K562 (cell line): ENCODE data around the gene ATRIP. TPM values are rescaled to one million over a fixed set of nuclear protein-coding genes. Genes with fewer than 3 reads are reported as not detected.
A peak's percentile ranks its signal among the peaks of the same experiment; 100 is the strongest.

Experiments used
- ATAC-seq: fragments of 200-7000 bp; cut with Tn5 transposase; 3 replicates; pipeline ENCODE4 v1.9.1; 2020; ENCODE audit warnings: moderate library complexity
- BruUV-seq: library from RNA; stranded (reverse); fragments of 400-500 nt; replicated peaks from 2 replicates; lab custom pipeline; 2021; lab: Mats Ljungman, UMichigan
- CTCF ChIA-PET: fragments of 300-600 bp; formaldehyde crosslinking; extraction: SDS; loops from one replicate; lab custom pipeline; 2021; ENCODE audit warnings: low intra/inter-chr PET ratio; lab: Yijun Ruan, JAX
- POLR2A ChIA-PET: fragments of 300-600, 350-650 bp; sonication (Branson Sonifier 250); formaldehyde crosslinking; extraction: SDS; loops from one replicate; lab custom pipeline; 2021; ENCODE audit warnings: antibody characterized with exemption, inconsistent platforms; lab: Yijun Ruan, JAX
- DNase-seq, 4 experiments: peaks; one replicate each; pipeline versions ENCODE4 v3.0.0 to v3.0.0-alpha.2; 2011 to 2018; ENCODE audit warnings: low spot score in 3 of 4, mixed read lengths in 3 of 4; ENCODE audit errors: extremely low read depth in 1 of 4
- FAIRE-seq: peaks from 2 replicates; lab custom pipeline; 2011; peaks lifted over from hg19 to GRCh38; lab: Jason Lieb, UNC
- H2AFZ ChIP-seq: 2 replicates; pipeline ENCODE4 v1.6.0; 2011; ENCODE audit warnings: low read depth, low read length, control low read depth, inconsistent platforms
- H3K27ac ChIP-seq: fragments of 200-600 bp; 3 replicates; pipeline ENCODE4 v1.8.0; 2011; ENCODE audit warnings: low read depth, mild to moderate bottlenecking, control low read depth, inconsistent platforms, low read length, moderate library complexity, mixed read lengths; ENCODE audit errors: extremely low read depth
- H3K27me3 ChIP-seq, 2 experiments: fragments of 300-600 bp in 1 of 2; 2 replicates in 1 of 2; 3 replicates in 1 of 2; pipeline versions ENCODE4 v1.6.0 to v1.8.0; 2011; ENCODE audit warnings: inconsistent platforms in 2 of 2, low read length in 2 of 2, mild to moderate bottlenecking in 1 of 2, mixed read lengths in 1 of 2, moderate library complexity in 1 of 2; ENCODE audit not compliant: control insufficient read depth in 2 of 2, insufficient read depth in 2 of 2
- H3K36me3 ChIP-seq: fragments of 300-600 bp; 3 replicates; pipeline ENCODE4 v1.8.0; 2011; ENCODE audit warnings: mild to moderate bottlenecking, low read length, inconsistent platforms; ENCODE audit not compliant: control insufficient read depth, insufficient read depth
- H3K4me1 ChIP-seq, 2 experiments: fragments of 200-600 bp in 1 of 2; replicated peaks in 1 of 2; 2 replicates in 1 of 2; 3 replicates in 1 of 2; pipeline versions ENCODE4 v1.5.1 to v1.8.0; 2011; ENCODE audit warnings: inconsistent platforms in 2 of 2, low read length in 2 of 2, mild to moderate bottlenecking in 1 of 2, mixed read lengths in 1 of 2, moderate library complexity in 1 of 2; ENCODE audit not compliant: control insufficient read depth in 2 of 2, insufficient read depth in 2 of 2
- H3K4me2 ChIP-seq: 2 replicates; pipeline ENCODE4 v1.6.1; 2011; ENCODE audit warnings: low read length, control low read depth, inconsistent platforms, mixed read lengths; ENCODE audit not compliant: insufficient read depth
- H3K4me3 ChIP-seq: fragments of 200-600 bp; sonication (generic), shearing (Covaris generic); 2 replicates; pipeline ENCODE4 v1.5.1; 2016; ENCODE audit warnings: control low read depth, inconsistent platforms
- H3K79me2 ChIP-seq: fragments of 200-600 bp; 3 replicates; pipeline ENCODE4 v1.8.0; 2011; ENCODE audit warnings: low read length, inconsistent platforms; ENCODE audit not compliant: control insufficient read depth, insufficient read depth
- H3K9ac ChIP-seq, 2 experiments: 2 replicates each; pipeline versions ENCODE4 v1.6.0 to v1.6.1; 2011; ENCODE audit warnings: low read depth in 2 of 2, low read length in 2 of 2, control low read depth in 1 of 2, inconsistent platforms in 1 of 2, mild to moderate bottlenecking in 1 of 2, mixed read lengths in 1 of 2; ENCODE audit not compliant: insufficient read depth in 1 of 2
- H3K9me1 ChIP-seq: one replicate; pipeline ENCODE4 v1.6.0; 2011; ENCODE audit warnings: inconsistent platforms, mild to moderate bottlenecking, low read length, moderate library complexity; ENCODE audit not compliant: control insufficient read depth, insufficient read depth
- H3K9me3 ChIP-seq: replicated peaks from 2 replicates; pipeline ENCODE4 v1.5.1; 2011; ENCODE audit warnings: low read depth, low read length, inconsistent platforms; ENCODE audit not compliant: control insufficient read depth, insufficient read depth
- H4K20me1 ChIP-seq: replicated peaks from 2 replicates; pipeline ENCODE4 v1.6.1; 2011; ENCODE audit warnings: low read length, inconsistent platforms, mixed read lengths; ENCODE audit not compliant: control insufficient read depth, insufficient read depth
- BMI1 ChIP-seq: fragments of 150-350 bp; IDR thresholded peaks from 2 replicates; pipeline ENCODE4 v1.6.1; 2014; ENCODE audit warnings: low read length
- HNRNPH1 ChIP-seq: fragments of 200-400 bp; formaldehyde crosslinking; optimal IDR thresholded peaks from 2 replicates; pipeline ENCODE3; 2017; ENCODE audit warnings: low read depth, mild to moderate bottlenecking, low read length, moderate library complexity
- RBM14 ChIP-seq: fragments of 200-400 bp; formaldehyde crosslinking; IDR thresholded peaks from 2 replicates; pipeline ENCODE4 v1.6.1; 2018; ENCODE audit warnings: low read depth, mild to moderate bottlenecking, low read length, moderate library complexity, borderline replicate concordance; ENCODE audit not compliant: insufficient read depth
- SIN3A ChIP-seq, 2 experiments: fragments of 150-350 bp in 1 of 2; IDR thresholded peaks; 2 replicates each; pipeline ENCODE4 v1.6.1; 2011 to 2016; ENCODE audit warnings: borderline replicate concordance in 2 of 2, low read depth in 2 of 2, low read length in 2 of 2, mild to moderate bottlenecking in 2 of 2, moderate library complexity in 2 of 2; ENCODE audit not compliant: control insufficient read depth in 1 of 2
- SMAD4 ChIP-seq: fragments of 250-450 bp; sonication (Bioruptor Pico); conservative IDR thresholded peaks from 2 replicates; pipeline ENCODE4 v1.8.0; 2021; ENCODE audit warnings: inconsistent platforms, mild to moderate bottlenecking, moderate library complexity
- ZBTB40 ChIP-seq, 2 experiments: fragments of 450-650 bp in 1 of 2; sonication (generic) in 1 of 2; formaldehyde crosslinking in 1 of 2; IDR thresholded peaks; 2 replicates each; pipeline versions ENCODE4 v1.7.1 to v1.9.0; 2016 to 2022; ENCODE audit warnings: inconsistent platforms in 1 of 2, mild to moderate bottlenecking in 1 of 2, missing genetic modification reagents in 1 of 2
- ZNF395 ChIP-seq: fragments of 200-800 bp; sonication (Bioruptor generic); IDR thresholded peaks from 2 replicates; pipeline ENCODE4 v1.6.1; 2017; ENCODE audit warnings: missing genetic modification characterization, missing compliant biosample characterization
- ZNF75A ChIP-seq: fragments of 450-650 bp; formaldehyde crosslinking; IDR thresholded peaks from 2 replicates; pipeline ENCODE4 v1.4.0; 2020; ENCODE audit warnings: mild to moderate bottlenecking
- WGBS: fragments of 100-300 bp; shearing (Covaris generic); methylation state at CpG from one replicate; pipeline ENCODE4 v1.1.6; 2016; ENCODE audit warnings: low coverage, mixed read lengths; ENCODE audit not compliant: insufficient coverage; ENCODE audit errors: missing lambda C conversion rate; 5-methylcytosine and 5-hydroxymethylcytosine counted together
- in situ Hi-C: fragments of 300-500 bp; cut with MboI; formaldehyde crosslinking; loops from 4 replicates; pipeline ENCODE4 v1.15.0; 2018; ENCODE audit warnings: inconsistent platforms, mixed read lengths
- intact Hi-C: fragments of 100-400 bp; cut with micrococcal nuclease; formaldehyde crosslinking; loops from 2 replicates; pipeline ENCODE4 v1.14.2; 2022
- polyA plus RNA-seq, 8 experiments: library from polyadenylated mRNA; depleted of rRNA in 4 of 8; stranded (reverse) in 5 of 8; unstranded in 3 of 8; fragments of >200 nt; fragmentation: Nextera tagmentation in 2 of 8; fragmentation: Illumina TruSeq in 1 of 8; extraction: Ambion mirVana in 2 of 8; extraction: Trizol in 1 of 8; gene quantifications; 2 replicates each; pipeline versions ENCODE4 v1.2.1 to v1.2.3, GENCODE V29; 2011 to 2014; ENCODE audit warnings: inconsistent platforms in 1 of 8, missing spikeins in 1 of 8
- total RNA-seq, 7 experiments: library from RNA; depleted of rRNA in 6 of 7; stranded (reverse); fragments of >200 nt in 6 of 7; fragmentation: Illumina TruSeq in 2 of 7; extraction: Trizol in 2 of 7; gene quantifications; 2 replicates each; pipeline versions ENCODE4 v1.2.1 to v1.2.3, GENCODE V29; 2011 to 2021; ENCODE audit warnings: low replicate concordance in 1 of 7
- TF ChIP-seq, protein P1 (sequence below): fragments of 250-450 bp; sonication (Bioruptor Pico); IDR thresholded peaks from 2 replicates; pipeline ENCODE4 v1.9.0; 2021; ENCODE audit warnings: mild to moderate bottlenecking

Gene ATRIP
- total and polyA plus RNA-seq, 9 of the 15 experiments (the other 6 are each of a cell fraction or from before 2014, with no cell fraction given): 1.7 to 15.7 (median 10.5) TPM

GRCh38 chr3:48472923-48473616, 26.5 kb downstream of the ATRIP start:
- no peaks in the 10 kb centered on the region for H4K20me1 ChIP-seq
- peaks cover 24% of the 10 kb centered on the region for H3K79me2 ChIP-seq
- peaks cover 5 to 42% of the 10 kb centered on the region in 2 experiments; a peak in 4 of 5 replicates for H3K4me1 ChIP-seq
- peak; percentile 97 for FAIRE-seq
- peak overlapping the region; percentile 94 for H3K4me2 ChIP-seq
- peak overlapping the region; percentile 90 to 94 for H3K9ac ChIP-seq
- intact Hi-C loops (loop anchor here (2.0 kb wide), 1 partner anchor 34 kb away; no protein-coding TSS in a partner anchor), in situ Hi-C loops (no loop called here)
- peak overlapping the region; percentile 46 for H3K4me3 ChIP-seq
- H2AFZ ChIP-seq: peak overlapping the region; percentile 99
- ChIA-PET POLR2A (interaction anchor here (0.6 to 2.5 kb wide), 12 partner anchors 11 to 179 kb away, joined by 3 to 7 read pairs (median 4); partner anchors contain the start of genes ATRIP, CCDC51, SHISA5 and SLC26A6), CTCF (no interaction called here)
- no TSS peak for BruUV-seq
- peak; percentile 91 to 93 (median 92) for DNase-seq
- H3K27me3 ChIP-seq: no peaks in the 10 kb centered on the region
- H3K36me3 ChIP-seq: peaks cover 18% of the 10 kb centered on the region; the same call in 1 of the 3 replicates
- no peaks in the 10 kb centered on the region for H3K9me1 ChIP-seq
- H3K9me3 ChIP-seq: no peaks in the 10 kb centered on the region
- 3% methylated on average over 10 of the region's 17 CpGs for WGBS
- ATAC-seq: peak; percentile 96
- H3K27ac ChIP-seq: peak overlapping the region; percentile 99
- no peak for TF ChIP-seq ZNF75A
- TF ChIP-seq RBM14: no peak
- TF ChIP-seq ZNF395 (CRISPR knock-in tag): no peak
- 0 out of 4 replicates have a peak, but pooled peaks of 1 of the 2 experiments have one; percentile 68 for TF ChIP-seq SIN3A (IDR thresholded peaks at IDR 0.05; ENCODE audit: borderline replicate concordance in 2 of 2, control insufficient read depth in 1 of 2, low read depth in 2 of 2, low read length in 2 of 2)
- peak; percentile 46; the same call in 1 of the 2 replicates for TF ChIP-seq ZBTB40 (IDR thresholded peaks at IDR 0.05)
- TF ChIP-seq ZBTB40 (CRISPR knock-in tag; IDR thresholded peaks at IDR 0.05): no peak
- TF ChIP-seq SMAD4: no peak
- TF ChIP-seq BMI1: no peak
- TF ChIP-seq, protein P1, sequence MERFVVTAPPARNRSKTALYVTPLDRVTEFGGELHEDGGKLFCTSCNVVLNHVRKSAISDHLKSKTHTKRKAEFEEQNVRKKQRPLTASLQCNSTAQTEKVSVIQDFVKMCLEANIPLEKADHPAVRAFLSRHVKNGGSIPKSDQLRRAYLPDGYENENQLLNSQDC (CRISPR knock-in tag): no peak
- TF ChIP-seq HNRNPH1: no peak
